ENCODE measurements around the gene SLC1A1. TPM values are rescaled to one million over a fixed set of nuclear protein-coding genes. Genes with fewer than 3 reads are reported as not detected.
A peak's percentile ranks its signal among the peaks of the same experiment; 100 is the strongest.

Gene SLC1A1
- total RNA-seq, 4 donors from 2014 or later = 6.8 to 19.2 (median 11.8) TPM

DNA sequence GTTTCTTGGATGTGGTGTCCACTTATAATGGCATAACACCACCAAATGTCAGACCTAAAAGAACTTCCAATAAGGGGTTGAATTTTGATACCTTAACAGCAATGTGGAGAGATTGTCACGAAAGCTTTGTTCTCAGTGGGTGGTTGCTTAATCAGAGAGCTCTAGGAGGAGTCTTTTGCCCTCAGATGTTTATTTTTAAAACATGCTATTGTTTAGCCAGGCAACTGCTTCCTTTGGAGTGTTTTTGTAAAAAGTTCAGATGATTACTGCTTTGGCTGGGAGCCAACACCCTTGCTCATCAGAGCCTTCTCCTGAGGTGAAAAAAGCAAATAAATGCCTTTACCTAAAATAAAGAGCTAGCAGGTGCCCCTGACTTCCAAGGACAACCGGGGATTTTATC lies 65.0 kb downstream of the SLC1A1 start:
- Histone ChIP-seq H3K9me3 (no peaks in the 10 kb centered on the region), H3K27me3 (no peaks in the 10 kb centered on the region), H3K4me3 (no peak overlapping the region), H3K27ac (peak overlapping the region in 1 of 2 donors; percentile 31), H3K36me3 (no peaks in the 10 kb centered on the region), H3K4me1 (no peaks in the 10 kb centered on the region)
- no peak for TF ChIP-seq POLR2A (IDR thresholded peaks at IDR 0.05)
- TF ChIP-seq, protein P1, sequence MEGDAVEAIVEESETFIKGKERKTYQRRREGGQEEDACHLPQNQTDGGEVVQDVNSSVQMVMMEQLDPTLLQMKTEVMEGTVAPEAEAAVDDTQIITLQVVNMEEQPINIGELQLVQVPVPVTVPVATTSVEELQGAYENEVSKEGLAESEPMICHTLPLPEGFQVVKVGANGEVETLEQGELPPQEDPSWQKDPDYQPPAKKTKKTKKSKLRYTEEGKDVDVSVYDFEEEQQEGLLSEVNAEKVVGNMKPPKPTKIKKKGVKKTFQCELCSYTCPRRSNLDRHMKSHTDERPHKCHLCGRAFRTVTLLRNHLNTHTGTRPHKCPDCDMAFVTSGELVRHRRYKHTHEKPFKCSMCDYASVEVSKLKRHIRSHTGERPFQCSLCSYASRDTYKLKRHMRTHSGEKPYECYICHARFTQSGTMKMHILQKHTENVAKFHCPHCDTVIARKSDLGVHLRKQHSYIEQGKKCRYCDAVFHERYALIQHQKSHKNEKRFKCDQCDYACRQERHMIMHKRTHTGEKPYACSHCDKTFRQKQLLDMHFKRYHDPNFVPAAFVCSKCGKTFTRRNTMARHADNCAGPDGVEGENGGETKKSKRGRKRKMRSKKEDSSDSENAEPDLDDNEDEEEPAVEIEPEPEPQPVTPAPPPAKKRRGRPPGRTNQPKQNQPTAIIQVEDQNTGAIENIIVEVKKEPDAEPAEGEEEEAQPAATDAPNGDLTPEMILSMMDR (IDR thresholded peaks at IDR 0.05) = no peak
- DNase-seq = peak in 1 of 2 donors; percentile 51
- intact Hi-C loops (cut with DNase I; ENCODE audit: low total_unique reads) = no loop called here

DNA sequence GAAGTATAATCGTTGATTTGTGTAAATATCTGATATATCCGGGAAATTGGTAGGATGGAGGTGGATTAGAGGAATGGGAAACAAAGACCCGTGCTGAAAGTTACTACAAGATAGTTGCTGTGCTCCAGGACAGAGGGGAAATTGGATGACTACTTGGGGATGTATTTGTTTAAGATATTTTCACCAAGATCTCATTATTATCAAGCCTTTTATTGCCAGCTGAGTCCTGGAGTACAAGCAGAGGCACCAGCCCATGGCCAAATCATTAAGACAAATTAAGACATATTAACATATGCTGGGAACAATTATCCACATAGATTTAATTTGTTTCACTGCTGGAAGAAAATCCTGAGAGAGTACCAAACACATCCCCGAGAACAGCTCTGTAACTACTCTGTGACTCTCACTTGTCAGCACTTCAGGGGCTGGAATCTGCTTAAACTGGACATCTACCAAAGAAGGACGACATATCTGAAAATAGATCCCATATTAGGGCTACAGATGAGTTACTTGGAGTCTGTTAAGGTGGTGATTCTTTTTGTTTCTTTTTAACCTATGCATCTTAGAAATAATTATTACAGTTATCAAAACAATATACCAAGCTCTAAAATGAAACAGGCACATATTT lies 68.2 kb downstream of the SLC1A1 start:
- H3K36me3 ChIP-seq = no peaks in the 10 kb centered on the region
- intact Hi-C loops (cut with DNase I; ENCODE audit: low total_unique reads) = no loop called here
- H3K4me1 ChIP-seq = no peaks in the 10 kb centered on the region
- no peaks in the 10 kb centered on the region for H3K27me3 ChIP-seq
- no peak overlapping the region for H3K27ac ChIP-seq
- H3K4me3 ChIP-seq = no peak overlapping the region
- no peaks in the 10 kb centered on the region for H3K9me3 ChIP-seq
- no peak for TF ChIP-seq POLR2A (IDR thresholded peaks at IDR 0.05)
- TF ChIP-seq, protein P1 (IDR thresholded peaks at IDR 0.05) = no peak
- no peak for DNase-seq

DNA sequence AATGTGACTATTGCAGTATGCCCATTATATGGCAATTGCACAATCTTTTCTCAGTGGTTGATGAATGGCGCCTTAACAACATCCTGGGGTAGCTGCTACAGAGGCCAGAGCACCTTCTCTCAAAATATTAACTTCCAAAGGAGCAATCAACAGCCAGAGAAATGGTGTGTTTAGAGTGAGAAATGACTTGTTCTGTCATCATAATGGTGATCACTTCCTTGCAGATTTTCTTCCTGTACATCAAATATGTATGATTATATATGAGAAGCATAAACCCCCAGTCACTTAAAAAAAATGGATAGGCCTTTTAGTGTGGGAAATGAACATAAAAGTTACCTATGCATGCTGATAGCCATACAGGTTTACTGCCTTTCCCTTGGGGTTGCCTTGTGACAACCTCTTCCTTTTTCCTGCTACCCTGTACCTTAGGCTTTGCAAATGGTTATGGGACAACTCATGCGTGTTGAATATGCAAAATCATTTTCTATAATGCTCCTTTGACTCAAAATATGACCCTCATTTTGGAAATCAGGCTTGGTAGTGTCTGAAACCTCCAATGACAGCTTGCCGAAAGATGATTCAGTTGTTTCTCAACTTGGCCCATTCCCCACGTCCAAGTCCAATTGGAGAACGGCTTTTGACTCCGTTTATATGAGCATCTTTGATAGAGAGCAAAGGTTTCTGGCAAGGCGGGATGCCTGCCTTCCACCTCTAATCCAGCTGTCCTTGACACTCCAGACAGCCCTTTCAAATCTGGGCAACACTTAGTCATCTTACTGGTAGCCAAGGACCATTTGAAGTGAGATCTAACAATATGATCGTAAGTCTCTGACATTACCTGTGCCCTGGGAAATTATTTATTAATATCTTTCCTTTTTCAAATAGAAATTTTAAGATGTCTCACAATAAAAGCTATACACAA lies 69.3 kb downstream of the SLC1A1 start:
- Histone ChIP-seq H3K36me3 (no peaks in the 10 kb centered on the region), H3K27me3 (no peaks in the 10 kb centered on the region), H3K9me3 (no peaks in the 10 kb centered on the region), H3K27ac (no peak overlapping the region), H3K4me1 (no peaks in the 10 kb centered on the region), H3K4me3 (no peak overlapping the region)
- intact Hi-C loops (cut with DNase I; ENCODE audit: low total_unique reads) = no loop called here
- TF ChIP-seq, protein P1 (IDR thresholded peaks at IDR 0.05) = no peak
- no peak for TF ChIP-seq POLR2A (IDR thresholded peaks at IDR 0.05)
- DNase-seq = no peak

DNA sequence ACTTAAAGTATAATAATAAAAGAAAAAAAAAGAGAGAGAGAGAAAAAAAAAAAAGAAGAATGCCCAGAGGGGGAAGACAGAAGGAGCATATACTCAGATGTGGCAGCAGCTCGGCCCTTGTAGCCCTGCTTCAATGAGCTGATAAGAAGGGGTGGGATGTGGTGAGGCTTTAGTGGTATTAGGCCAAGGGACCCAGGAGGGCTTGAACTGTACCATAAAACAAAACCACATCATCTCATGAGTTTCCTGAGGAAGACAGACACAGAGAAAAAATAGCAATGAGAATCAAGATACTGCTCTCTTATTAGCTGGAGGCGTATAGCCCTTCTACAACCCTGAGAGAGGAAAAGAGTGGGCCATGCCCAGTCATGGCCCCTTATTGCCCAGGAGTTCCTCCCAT lies 72.8 kb downstream of the SLC1A1 start:
- intact Hi-C loops (cut with DNase I; ENCODE audit: low total_unique reads) = no loop called here
- no peak for DNase-seq
- no peak overlapping the region for H3K27ac ChIP-seq
- TF ChIP-seq POLR2A (IDR thresholded peaks at IDR 0.05) = no peak
- TF ChIP-seq, protein P1 (IDR thresholded peaks at IDR 0.05) = no peak
- H3K36me3 ChIP-seq = no peaks in the 10 kb centered on the region
- no peaks in the 10 kb centered on the region for H3K9me3 ChIP-seq
- H3K27me3 ChIP-seq = no peaks in the 10 kb centered on the region
- no peak overlapping the region for H3K4me3 ChIP-seq
- H3K4me1 ChIP-seq = no peaks in the 10 kb centered on the region

DNA sequence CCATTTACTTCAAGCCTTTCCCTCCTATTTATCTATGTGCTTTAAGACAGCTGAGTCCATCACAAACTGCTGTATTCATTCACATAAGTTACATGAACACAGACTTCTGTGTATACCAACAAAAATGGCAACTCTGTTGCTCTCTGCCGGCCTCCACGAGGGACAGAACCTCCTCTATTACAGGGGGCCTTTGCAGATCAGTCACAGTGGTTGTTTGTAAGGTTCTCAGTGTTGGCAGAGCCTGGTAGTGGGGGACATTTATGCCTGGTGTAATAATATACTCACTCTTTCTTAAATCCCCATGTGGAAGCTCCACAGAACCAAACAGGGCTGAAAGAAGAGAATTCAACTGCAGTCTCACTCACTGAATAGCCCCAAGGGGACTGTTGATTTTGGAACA lies 76.5 kb downstream of the SLC1A1 start:
- TF ChIP-seq, protein P1 (IDR thresholded peaks at IDR 0.05) = no peak
- no peak for TF ChIP-seq POLR2A (IDR thresholded peaks at IDR 0.05)
- intact Hi-C loops (cut with DNase I; ENCODE audit: low total_unique reads) = no loop called here
- no peaks in the 10 kb centered on the region for H3K4me1 ChIP-seq
- no peaks in the 10 kb centered on the region for H3K36me3 ChIP-seq
- no peaks in the 10 kb centered on the region for H3K27me3 ChIP-seq
- no peaks in the 10 kb centered on the region for H3K9me3 ChIP-seq
- DNase-seq = no peak
- H3K4me3 ChIP-seq = no peak overlapping the region
- H3K27ac ChIP-seq = no peak overlapping the region

All from uterus (tissue), 4 donors.